ENCODE measurements around the gene PPP2R2B.

Gene PPP2R2B

DNA sequence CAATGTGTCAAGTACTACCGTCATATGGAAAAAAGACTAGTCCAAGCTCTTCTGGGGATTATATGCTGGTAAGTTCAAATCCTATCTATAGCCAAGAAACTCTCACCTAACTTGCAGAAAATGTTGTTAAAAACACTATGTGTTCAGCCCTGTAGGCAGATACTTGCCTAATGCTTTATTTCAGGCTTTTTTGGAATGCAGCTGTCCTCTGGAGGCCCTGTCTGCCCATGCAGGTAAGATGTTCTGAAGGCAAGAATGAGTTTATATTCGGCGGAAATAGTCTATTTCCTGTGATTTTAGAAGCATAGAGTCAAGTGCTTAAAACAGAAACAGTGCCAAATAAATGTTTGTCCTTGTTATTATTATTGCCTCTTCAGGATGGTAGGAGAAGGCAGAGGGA is 34.3 kb upstream of the PPP2R2B start:
- no peak overlapping the region for H4K5ac ChIP-seq (ENCODE audit: low read length)
- no peak overlapping the region for H2BK5ac ChIP-seq (ENCODE audit: low read length)
- H3K4me2 ChIP-seq (ENCODE audit: low read length), result no peak overlapping the region
- H3K36me3 ChIP-seq (ENCODE audit: control insufficient read depth, insufficient read depth, low read length), result no peaks in the 10 kb centered on the region
- no peak overlapping the region for H3K27ac ChIP-seq (ENCODE audit: low read depth, low read length)
- DNase-seq, result no peak
- H3K9ac ChIP-seq (ENCODE audit: low read length), result no peak overlapping the region
- no peak overlapping the region for H2AK5ac ChIP-seq (ENCODE audit: low read length)
- H3K79me2 ChIP-seq (ENCODE audit: control insufficient read depth, insufficient read depth, low read length), result no peaks in the 10 kb centered on the region
- no peak overlapping the region for H2BK120ac ChIP-seq (ENCODE audit: low read depth, low read length)
- WGBS (ENCODE audit: extremely low coverage, insufficient coverage, low lambda C conversion rate), result no CpG with 5 or more reads among the region's 3 CpGs
- no peaks in the 10 kb centered on the region for H3K27me3 ChIP-seq (ENCODE audit: insufficient read depth, low read length, poor library complexity)
- no peak overlapping the region for H2BK15ac ChIP-seq (replicated peaks; ENCODE audit: low read depth)
- no peak overlapping the region for H3K56ac ChIP-seq (ENCODE audit: low read length)
- no peak overlapping the region for H3K23ac ChIP-seq (ENCODE audit: low read length)
- no peak overlapping the region for H3K18ac ChIP-seq (ENCODE audit: low read length)
- H4K8ac ChIP-seq (ENCODE audit: low read depth, low read length), result no peak overlapping the region
- H3K4me3 ChIP-seq (ENCODE audit: low read length), result no peak overlapping the region
- H3K79me1 ChIP-seq (ENCODE audit: low read length), result no peaks in the 10 kb centered on the region
- H3K4me1 ChIP-seq (ENCODE audit: control insufficient read depth, low read depth, low read length), result no peaks in the 10 kb centered on the region
- H3K4ac ChIP-seq (ENCODE audit: low read depth, low read length), result no peak overlapping the region

DNA sequence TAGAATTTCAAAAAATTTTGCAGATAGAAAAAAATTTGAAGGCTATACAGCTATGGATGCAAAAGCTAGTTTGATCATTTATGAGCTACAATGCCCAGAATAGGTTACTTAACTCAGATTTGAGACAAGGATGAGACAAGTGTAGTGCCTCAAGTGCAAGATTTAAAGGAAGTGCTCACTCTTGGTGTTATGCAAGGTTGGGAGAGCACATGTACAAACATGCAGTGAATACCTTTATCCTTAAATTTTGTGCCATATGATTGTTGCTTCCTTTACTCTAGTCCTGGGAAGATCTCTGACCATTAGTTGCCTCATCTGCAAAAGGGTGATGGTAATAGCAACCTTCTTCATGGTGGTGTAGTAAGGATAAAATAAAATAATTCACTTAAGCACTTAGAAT is 31.7 kb upstream of the PPP2R2B start:
- Histone ChIP-seq H2BK120ac (ENCODE audit: low read depth, low read length) (no peak overlapping the region), H4K5ac (ENCODE audit: low read length) (no peak overlapping the region), H3K18ac (ENCODE audit: low read length) (no peak overlapping the region), H3K4me3 (ENCODE audit: low read length) (no peak overlapping the region), H3K9ac (ENCODE audit: low read length) (no peak overlapping the region), H2BK5ac (ENCODE audit: low read length) (no peak overlapping the region), H2BK15ac (replicated peaks; ENCODE audit: low read depth) (no peak overlapping the region), H3K4ac (ENCODE audit: low read depth, low read length) (no peak overlapping the region), H3K23ac (ENCODE audit: low read length) (no peak overlapping the region), H3K36me3 (ENCODE audit: control insufficient read depth, insufficient read depth, low read length) (no peaks in the 10 kb centered on the region), H4K8ac (ENCODE audit: low read depth, low read length) (no peak overlapping the region), H3K4me1 (ENCODE audit: control insufficient read depth, low read depth, low read length) (no peaks in the 10 kb centered on the region), H3K79me1 (ENCODE audit: low read length) (no peaks in the 10 kb centered on the region), H3K56ac (ENCODE audit: low read length) (no peak overlapping the region), H3K27me3 (ENCODE audit: insufficient read depth, low read length, poor library complexity) (no peaks in the 10 kb centered on the region), H2AK5ac (ENCODE audit: low read length) (no peak overlapping the region), H3K27ac (ENCODE audit: low read depth, low read length) (no peak overlapping the region), H3K4me2 (ENCODE audit: low read length) (no peak overlapping the region), H3K79me2 (ENCODE audit: control insufficient read depth, insufficient read depth, low read length) (no peaks in the 10 kb centered on the region)
- no peak for DNase-seq

DNA sequence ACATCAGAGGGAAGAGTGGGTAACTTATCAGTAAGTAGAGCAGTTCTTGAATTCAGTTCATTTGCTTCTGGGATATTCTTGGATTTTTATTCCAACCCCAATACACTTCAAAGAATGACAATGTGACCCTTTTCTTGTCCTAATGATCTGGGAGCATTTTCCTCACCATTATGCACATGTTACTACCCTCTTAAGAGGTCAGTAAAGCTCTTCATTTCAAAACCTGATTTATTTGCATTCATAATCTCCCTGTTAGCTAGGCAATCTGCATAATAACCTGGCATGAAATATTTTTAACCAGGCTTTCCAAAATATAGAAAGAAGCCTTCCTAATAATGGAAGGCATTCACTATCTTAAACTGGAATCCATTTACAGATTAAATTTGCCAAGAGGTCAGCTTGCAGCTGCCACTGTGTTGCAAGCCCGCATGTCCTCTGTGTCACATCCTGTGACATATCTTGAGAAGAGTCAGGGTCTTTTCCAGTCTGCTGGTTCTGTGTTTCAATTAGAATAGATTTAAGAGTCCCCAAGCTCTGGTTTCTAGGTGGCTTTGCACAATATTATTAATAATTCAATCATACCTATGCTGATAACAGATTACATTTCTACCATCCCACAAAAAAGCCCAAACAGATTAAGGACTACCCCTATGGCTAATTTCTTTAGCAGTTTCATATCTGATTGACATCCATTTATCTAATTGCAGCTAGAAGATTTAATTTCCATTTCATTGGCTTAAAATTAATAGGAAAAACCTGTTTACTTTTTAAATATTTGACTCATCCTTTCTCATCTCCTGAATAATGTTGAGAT is 30.9 kb upstream of the PPP2R2B start:
- no peak overlapping the region for H4K8ac ChIP-seq (ENCODE audit: low read depth, low read length)
- DNase-seq, result no peak
- H3K4me2 ChIP-seq (ENCODE audit: low read length), result no peak overlapping the region
- no peak overlapping the region for H3K56ac ChIP-seq (ENCODE audit: low read length)
- no peak overlapping the region for H3K4ac ChIP-seq (ENCODE audit: low read depth, low read length)
- no peak overlapping the region for H2BK15ac ChIP-seq (replicated peaks; ENCODE audit: low read depth)
- H3K79me1 ChIP-seq (ENCODE audit: low read length), result no peaks in the 10 kb centered on the region
- H2BK5ac ChIP-seq (ENCODE audit: low read length), result no peak overlapping the region
- H3K4me1 ChIP-seq (ENCODE audit: control insufficient read depth, low read depth, low read length), result no peaks in the 10 kb centered on the region
- no CpG with 5 or more reads among the region's 1 CpG for WGBS (ENCODE audit: extremely low coverage, insufficient coverage, low lambda C conversion rate)
- H3K23ac ChIP-seq (ENCODE audit: low read length), result no peak overlapping the region
- H3K27ac ChIP-seq (ENCODE audit: low read depth, low read length), result no peak overlapping the region
- H3K79me2 ChIP-seq (ENCODE audit: control insufficient read depth, insufficient read depth, low read length), result no peaks in the 10 kb centered on the region
- H3K36me3 ChIP-seq (ENCODE audit: control insufficient read depth, insufficient read depth, low read length), result no peaks in the 10 kb centered on the region
- H3K9ac ChIP-seq (ENCODE audit: low read length), result no peak overlapping the region
- no peaks in the 10 kb centered on the region for H3K27me3 ChIP-seq (ENCODE audit: insufficient read depth, low read length, poor library complexity)
- no peak overlapping the region for H2BK120ac ChIP-seq (ENCODE audit: low read depth, low read length)
- H3K18ac ChIP-seq (ENCODE audit: low read length), result no peak overlapping the region
- H3K4me3 ChIP-seq (ENCODE audit: low read length), result no peak overlapping the region
- no peak overlapping the region for H2AK5ac ChIP-seq (ENCODE audit: low read length)
- H4K5ac ChIP-seq (ENCODE audit: low read length), result no peak overlapping the region

DNA sequence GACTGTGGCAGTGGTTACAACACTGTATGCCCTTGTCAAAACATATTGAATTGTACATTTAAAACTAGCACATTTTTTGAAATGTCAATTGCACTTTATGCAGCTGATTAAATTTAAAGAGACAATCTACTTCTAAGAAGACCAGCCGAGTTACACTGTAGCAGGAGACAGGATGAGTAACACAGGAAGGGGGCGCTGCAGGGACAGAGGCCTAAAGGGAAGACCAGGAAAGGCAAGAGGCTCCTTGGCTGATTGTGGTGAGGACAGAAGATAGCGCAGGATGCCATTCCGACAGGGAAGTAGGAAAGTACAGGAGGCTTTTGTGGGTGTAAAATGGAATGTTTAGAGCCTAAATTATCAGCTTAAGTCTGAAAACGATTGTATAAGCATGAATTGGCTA is 28.2 kb upstream of the PPP2R2B start:
- no peaks in the 10 kb centered on the region for H3K79me2 ChIP-seq (ENCODE audit: control insufficient read depth, insufficient read depth, low read length)
- H3K18ac ChIP-seq (ENCODE audit: low read length), result no peak overlapping the region
- H3K4ac ChIP-seq (ENCODE audit: low read depth, low read length), result no peak overlapping the region
- H2BK120ac ChIP-seq (ENCODE audit: low read depth, low read length), result no peak overlapping the region
- no peak overlapping the region for H3K56ac ChIP-seq (ENCODE audit: low read length)
- no CpG with 5 or more reads among the region's 5 CpGs for WGBS (ENCODE audit: extremely low coverage, insufficient coverage, low lambda C conversion rate)
- H3K9ac ChIP-seq (ENCODE audit: low read length), result no peak overlapping the region
- no peaks in the 10 kb centered on the region for H3K79me1 ChIP-seq (ENCODE audit: low read length)
- no peak overlapping the region for H2BK15ac ChIP-seq (replicated peaks; ENCODE audit: low read depth)
- H3K4me2 ChIP-seq (ENCODE audit: low read length), result no peak overlapping the region
- H3K36me3 ChIP-seq (ENCODE audit: control insufficient read depth, insufficient read depth, low read length), result no peaks in the 10 kb centered on the region
- H3K23ac ChIP-seq (ENCODE audit: low read length), result no peak overlapping the region
- no peak overlapping the region for H4K5ac ChIP-seq (ENCODE audit: low read length)
- no peak overlapping the region for H3K27ac ChIP-seq (ENCODE audit: low read depth, low read length)
- peak; percentile 87 for DNase-seq
- H3K4me3 ChIP-seq (ENCODE audit: low read length), result no peak overlapping the region
- no peak overlapping the region for H2BK5ac ChIP-seq (ENCODE audit: low read length)
- no peaks in the 10 kb centered on the region for H3K4me1 ChIP-seq (ENCODE audit: control insufficient read depth, low read depth, low read length)
- no peak overlapping the region for H4K8ac ChIP-seq (ENCODE audit: low read depth, low read length)
- H3K27me3 ChIP-seq (ENCODE audit: insufficient read depth, low read length, poor library complexity), result no peaks in the 10 kb centered on the region
- H2AK5ac ChIP-seq (ENCODE audit: low read length), result no peak overlapping the region

DNA sequence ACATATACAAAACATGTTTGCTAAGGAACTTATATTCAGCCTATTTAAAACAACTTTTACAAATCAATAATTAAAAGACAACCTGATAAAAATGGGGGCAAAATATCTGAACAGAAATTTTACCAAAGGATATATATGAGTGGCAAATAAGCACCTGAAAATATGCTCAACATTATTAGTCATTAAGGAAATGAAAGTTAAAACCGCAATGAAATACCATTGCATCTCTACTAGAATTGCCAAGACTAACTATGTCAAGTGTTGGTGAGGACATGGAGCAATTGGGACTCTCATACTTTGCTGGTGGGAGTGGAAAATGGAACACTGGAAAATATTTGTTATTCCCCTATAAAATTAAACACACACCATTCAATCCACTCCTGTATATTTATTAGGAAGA is 26.3 kb upstream of the PPP2R2B start:
- H2BK120ac ChIP-seq (ENCODE audit: low read depth, low read length), result no peak overlapping the region
- H3K4me1 ChIP-seq (ENCODE audit: control insufficient read depth, low read depth, low read length), result no peaks in the 10 kb centered on the region
- H3K4ac ChIP-seq (ENCODE audit: low read depth, low read length), result no peak overlapping the region
- no peaks in the 10 kb centered on the region for H3K27me3 ChIP-seq (ENCODE audit: insufficient read depth, low read length, poor library complexity)
- H3K27ac ChIP-seq (ENCODE audit: low read depth, low read length), result no peak overlapping the region
- no peaks in the 10 kb centered on the region for H3K36me3 ChIP-seq (ENCODE audit: control insufficient read depth, insufficient read depth, low read length)
- WGBS (ENCODE audit: extremely low coverage, insufficient coverage, low lambda C conversion rate), result no CpG with 5 or more reads among the region's 1 CpG
- no peak overlapping the region for H3K4me2 ChIP-seq (ENCODE audit: low read length)
- H3K4me3 ChIP-seq (ENCODE audit: low read length), result no peak overlapping the region
- H2BK5ac ChIP-seq (ENCODE audit: low read length), result no peak overlapping the region
- no peak overlapping the region for H3K9ac ChIP-seq (ENCODE audit: low read length)
- H2BK15ac ChIP-seq (replicated peaks; ENCODE audit: low read depth), result no peak overlapping the region
- no peak for DNase-seq
- H2AK5ac ChIP-seq (ENCODE audit: low read length), result no peak overlapping the region
- H3K18ac ChIP-seq (ENCODE audit: low read length), result no peak overlapping the region
- H3K79me2 ChIP-seq (ENCODE audit: control insufficient read depth, insufficient read depth, low read length), result no peaks in the 10 kb centered on the region
- no peak overlapping the region for H4K8ac ChIP-seq (ENCODE audit: low read depth, low read length)
- H4K5ac ChIP-seq (ENCODE audit: low read length), result no peak overlapping the region
- H3K79me1 ChIP-seq (ENCODE audit: low read length), result no peaks in the 10 kb centered on the region
- no peak overlapping the region for H3K56ac ChIP-seq (ENCODE audit: low read length)
- H3K23ac ChIP-seq (ENCODE audit: low read length), result no peak overlapping the region

DNA sequence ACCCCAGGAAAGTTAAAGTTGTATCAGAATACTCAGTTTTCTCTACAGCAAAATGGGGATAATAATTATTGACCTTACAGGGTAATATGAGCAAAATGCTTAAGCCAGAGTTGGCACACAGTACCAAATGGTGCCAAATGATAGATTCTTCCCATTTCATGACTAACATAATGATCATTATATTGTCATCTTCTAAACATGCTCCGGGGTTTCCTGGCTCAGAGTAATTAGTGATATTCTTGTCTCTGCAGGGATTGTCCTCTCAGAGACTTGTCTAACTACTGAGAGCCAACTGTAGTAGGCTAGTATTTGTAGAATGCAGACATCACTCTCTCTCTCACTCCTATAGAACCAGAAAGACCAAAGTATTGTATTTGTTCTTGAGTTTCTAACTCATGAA is 25.2 kb upstream of the PPP2R2B start:
- DNase-seq, result no peak
- no peak overlapping the region for H3K4me3 ChIP-seq (ENCODE audit: low read length)
- no peaks in the 10 kb centered on the region for H3K36me3 ChIP-seq (ENCODE audit: control insufficient read depth, insufficient read depth, low read length)

More for the DNA sequence above, 25.2 kb upstream of the PPP2R2B start:
- Histone ChIP-seq H2BK15ac (replicated peaks; ENCODE audit: low read depth) (no peak overlapping the region), H2BK120ac (ENCODE audit: low read depth, low read length) (no peak overlapping the region), H3K4me1 (ENCODE audit: control insufficient read depth, low read depth, low read length) (no peaks in the 10 kb centered on the region), H3K79me1 (ENCODE audit: low read length) (no peaks in the 10 kb centered on the region), H3K56ac (ENCODE audit: low read length) (no peak overlapping the region), H4K5ac (ENCODE audit: low read length) (no peak overlapping the region), H3K27ac (ENCODE audit: low read depth, low read length) (no peak overlapping the region), H3K79me2 (ENCODE audit: control insufficient read depth, insufficient read depth, low read length) (no peaks in the 10 kb centered on the region), H3K23ac (ENCODE audit: low read length) (no peak overlapping the region), H3K4me2 (ENCODE audit: low read length) (no peak overlapping the region), H3K18ac (ENCODE audit: low read length) (no peak overlapping the region), H4K8ac (ENCODE audit: low read depth, low read length) (no peak overlapping the region), H3K27me3 (ENCODE audit: insufficient read depth, low read length, poor library complexity) (no peaks in the 10 kb centered on the region), H2BK5ac (ENCODE audit: low read length) (no peak overlapping the region), H2AK5ac (ENCODE audit: low read length) (no peak overlapping the region), H3K9ac (ENCODE audit: low read length) (no peak overlapping the region), H3K4ac (ENCODE audit: low read depth, low read length) (no peak overlapping the region)
- no CpG with 5 or more reads among the region's 1 CpG for WGBS (ENCODE audit: extremely low coverage, insufficient coverage, low lambda C conversion rate)

Data from mesendoderm (in vitro differentiated cells).